HAP-1 (cell line): ENCODE measurements around the gene ZNF567.
"Not testable (repeated sequence)": the region's sequence is repeated elsewhere in the genome, so short reads cannot be mapped to it uniquely, and the experiment has no call there.

Experiments used
- DNase-seq, 2 experiments: peaks; one replicate each; pipeline ENCODE4 v3.0.0-alpha.2; 2016 to 2020; ENCODE audit warnings: low spot score in 2 of 2
- H3K27me3 ChIP-seq: fragments of 250-450 bp; sonication (Bioruptor Pico); 2 replicates; pipeline ENCODE4 v1.5.1; 2020; ENCODE audit warnings: low read depth, mild to moderate bottlenecking, moderate library complexity
- H3K36me3 ChIP-seq: fragments of 250-450 bp; sonication (Bioruptor Pico); replicated peaks from 2 replicates; pipeline ENCODE4 v1.5.1; 2020; ENCODE audit warnings: mild to moderate bottlenecking
- H3K4me1 ChIP-seq: fragments of 250-450 bp; sonication (Bioruptor Pico); 2 replicates; pipeline ENCODE4 v1.5.1; 2020; ENCODE audit warnings: mild to moderate bottlenecking
- H3K4me3 ChIP-seq: fragments of 250-450 bp; sonication (Bioruptor Pico); 2 replicates; pipeline ENCODE4 v1.5.1; 2020; ENCODE audit warnings: mild to moderate bottlenecking, moderate library complexity
- H3K9me3 ChIP-seq: fragments of 250-450 bp; sonication (Bioruptor Pico); 2 replicates; pipeline ENCODE4 v1.5.1; 2020; ENCODE audit warnings: mild to moderate bottlenecking, moderate library complexity
- in situ Hi-C: fragments of 300-500 bp; cut with MboI; formaldehyde crosslinking; loops from 3 replicates; pipeline ENCODE4 v1.14.3; 2020; ENCODE audit warnings: low sequenced_read_pairs, inconsistent platforms, mixed read lengths

The ZNF567 gene

DNA sequence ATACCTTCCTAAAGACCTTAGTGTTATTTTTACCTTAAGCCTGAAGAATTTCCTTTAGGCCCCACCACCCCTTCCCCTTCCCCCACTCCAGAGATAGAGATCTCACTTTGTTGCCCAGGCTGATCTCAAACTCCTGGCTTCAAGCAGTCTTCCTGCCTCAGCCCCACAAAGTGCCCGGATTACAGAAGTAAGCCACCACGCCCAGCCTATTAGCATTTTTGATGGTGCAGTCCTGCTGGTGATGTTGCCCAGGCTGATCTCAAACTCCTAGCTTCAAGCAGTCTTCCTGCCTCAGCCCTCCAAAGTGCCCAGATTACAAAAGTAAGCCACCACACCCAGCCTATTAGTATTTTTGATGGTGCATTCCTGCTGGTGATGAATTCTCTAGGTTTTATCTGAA, 22.0 kb downstream of the ZNF567 start:
- Histone ChIP-seq H3K9me3 (peaks cover 18% of the 10 kb centered on the region), H3K27me3 (no peaks in the 10 kb centered on the region), H3K36me3 (peaks cover 25% of the 10 kb centered on the region), H3K4me3 (no peak overlapping the region), H3K4me1 (no peaks in the 10 kb centered on the region)
- in situ Hi-C loops: no loop called here
- DNase-seq: no peak

DNA sequence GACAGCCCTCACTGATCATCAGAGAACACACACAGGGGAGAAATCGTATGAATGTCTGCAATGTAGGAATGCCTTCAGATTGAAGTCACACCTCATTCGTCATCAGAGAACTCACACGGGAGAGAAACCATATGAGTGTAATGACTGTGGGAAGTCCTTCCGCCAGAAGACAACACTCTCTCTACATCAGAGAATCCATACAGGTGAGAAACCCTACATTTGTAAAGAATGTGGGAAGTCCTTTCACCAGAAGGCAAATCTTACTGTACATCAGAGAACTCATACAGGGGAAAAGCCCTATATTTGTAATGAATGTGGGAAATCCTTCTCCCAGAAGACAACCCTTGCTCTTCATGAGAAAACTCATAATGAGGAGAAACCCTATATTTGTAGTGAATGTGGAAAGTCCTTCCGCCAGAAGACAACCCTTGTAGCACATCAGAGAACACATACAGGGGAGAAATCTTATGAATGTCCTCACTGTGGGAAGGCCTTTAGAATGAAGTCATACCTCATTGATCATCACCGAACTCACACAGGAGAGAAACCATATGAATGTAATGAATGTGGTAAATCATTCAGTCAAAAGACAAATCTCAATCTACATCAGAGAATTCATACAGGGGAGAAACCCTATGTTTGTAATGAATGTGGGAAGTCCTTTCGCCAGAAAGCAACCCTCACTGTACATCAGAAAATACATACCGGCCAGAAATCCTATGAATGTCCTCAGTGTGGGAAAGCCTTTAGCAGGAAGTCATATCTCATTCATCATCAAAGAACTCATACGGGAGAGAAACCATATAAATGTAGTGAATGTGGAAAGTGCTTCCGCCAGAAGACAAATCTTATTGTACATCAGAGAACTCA, 32.5 kb downstream of the ZNF567 start:
- DNase-seq: no peak
- in situ Hi-C loops: no loop called here
- Histone ChIP-seq H3K4me1 (no peaks in the 10 kb centered on the region), H3K27me3 (no peaks in the 10 kb centered on the region), H3K4me3 (no peak overlapping the region), H3K9me3 (peaks cover 42% of the 10 kb centered on the region), H3K36me3 (peaks cover 45% of the 10 kb centered on the region)

DNA sequence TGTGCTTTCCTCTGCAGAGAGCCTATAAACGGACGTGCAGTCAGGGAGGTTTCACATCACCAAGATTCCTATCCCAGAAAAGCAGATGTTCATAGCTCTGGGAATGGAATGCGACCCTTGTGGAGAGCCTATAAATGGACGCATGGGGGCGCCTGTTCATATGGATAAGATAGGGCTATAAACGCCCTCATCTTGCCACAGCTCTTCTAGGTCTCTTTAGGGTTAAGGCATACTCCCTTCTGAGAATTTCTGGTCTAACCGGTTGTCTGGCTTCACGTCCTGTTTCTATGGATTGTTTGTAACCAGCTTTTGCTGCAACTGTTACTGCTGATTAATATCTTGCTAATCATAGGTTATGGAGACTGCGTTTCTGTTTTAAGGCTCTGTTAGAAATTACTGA, 48.8 kb downstream of the ZNF567 start:
- H3K36me3 ChIP-seq, H3K4me3 ChIP-seq, in situ Hi-C loops, H3K27me3 ChIP-seq, H3K9me3 ChIP-seq, DNase-seq, H3K4me1 ChIP-seq: not testable (repeated sequence)

DNA sequence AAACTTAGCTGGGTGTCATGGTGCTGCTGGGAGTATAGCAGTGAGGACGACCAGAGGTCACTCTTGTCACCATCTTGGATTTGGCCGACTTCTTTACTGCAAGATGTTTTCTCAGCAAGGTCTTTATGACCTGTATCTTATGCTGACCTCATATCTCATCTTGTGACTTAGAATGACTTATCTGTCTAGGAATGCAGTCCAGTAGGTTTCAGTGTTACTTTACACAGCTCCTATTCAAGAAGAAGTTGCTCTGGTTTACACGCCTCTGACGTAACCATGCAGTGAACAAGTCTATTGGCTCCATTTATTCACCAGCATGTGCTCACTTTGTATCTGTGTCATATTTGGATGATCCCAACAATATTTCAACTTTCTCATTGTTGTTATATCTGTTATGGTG, 58.5 kb downstream of the ZNF567 start:
- H3K4me1 ChIP-seq: no peaks in the 10 kb centered on the region
- in situ Hi-C loops: no loop called here
- peaks cover 36% of the 10 kb centered on the region for H3K36me3 ChIP-seq
- no peak for DNase-seq
- no peaks in the 10 kb centered on the region for H3K27me3 ChIP-seq
- H3K4me3 ChIP-seq: no peak overlapping the region
- H3K9me3 ChIP-seq: peaks cover 31% of the 10 kb centered on the region

DNA sequence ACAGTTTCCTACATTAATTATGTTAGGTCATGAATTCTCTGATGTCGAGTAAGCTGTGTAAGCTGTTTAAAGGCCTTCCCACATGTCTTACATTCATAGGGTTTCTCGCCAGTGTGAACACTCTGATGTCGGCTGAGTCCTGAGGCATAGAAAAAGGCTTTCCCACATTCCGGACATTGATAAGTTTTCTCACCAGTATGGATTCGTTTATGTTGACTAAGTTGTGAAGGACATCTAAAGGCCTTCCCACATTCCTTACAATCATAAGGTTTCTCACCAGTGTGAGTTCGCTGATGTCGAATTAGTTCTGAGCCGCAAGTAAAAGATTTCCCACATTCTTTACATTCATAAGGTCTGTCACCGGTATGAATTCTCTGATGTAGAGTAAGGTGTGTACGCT, 60.3 kb downstream of the ZNF567 start:
- no peak for DNase-seq
- H3K36me3 ChIP-seq: peaks cover 51% of the 10 kb centered on the region
- no peaks in the 10 kb centered on the region for H3K4me1 ChIP-seq
- in situ Hi-C loops: no loop called here
- peaks cover 38% of the 10 kb centered on the region for H3K9me3 ChIP-seq
- H3K27me3 ChIP-seq: no peaks in the 10 kb centered on the region
- H3K4me3 ChIP-seq: no peak overlapping the region

DNA sequence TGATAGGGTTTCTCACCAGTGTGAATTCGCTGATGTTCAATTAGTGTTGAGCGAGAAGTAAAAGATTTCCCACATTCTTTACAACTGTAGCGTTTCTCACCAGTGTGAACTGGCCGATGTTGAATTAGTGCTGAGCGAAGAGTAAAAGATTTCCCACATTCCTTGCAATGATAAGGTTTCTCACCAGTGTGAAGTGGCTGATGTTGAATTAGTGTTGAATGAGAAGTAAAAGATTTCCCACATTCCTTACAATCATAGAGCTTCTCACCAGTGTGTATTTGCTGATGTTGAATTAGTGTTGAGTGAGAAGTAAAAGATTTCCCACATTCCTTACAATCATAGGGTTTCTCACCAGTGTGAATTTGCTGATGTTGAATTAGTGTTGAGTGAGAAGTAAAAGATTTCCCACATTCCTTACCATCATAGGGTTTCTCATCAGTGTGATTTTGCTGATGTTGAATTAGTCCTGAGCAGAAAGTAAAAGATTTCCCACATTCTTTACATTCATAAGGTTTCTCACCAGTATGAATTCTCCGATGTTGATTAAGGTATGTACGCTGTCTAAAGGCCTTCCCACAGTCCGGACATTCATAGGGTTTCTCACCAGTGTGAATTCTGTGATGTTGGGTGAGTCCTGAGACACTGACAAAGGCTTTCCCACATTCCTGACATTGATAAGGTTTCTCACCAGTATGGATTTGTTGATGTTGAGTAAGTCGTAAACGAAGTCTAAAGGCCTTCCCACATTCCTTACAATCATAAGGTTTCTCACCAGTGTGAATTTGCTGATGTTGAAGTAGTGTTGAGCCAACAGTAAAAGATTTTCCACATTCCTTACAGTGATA, 61.2 kb downstream of the ZNF567 start:
- no peak for DNase-seq
- peaks cover 38% of the 10 kb centered on the region for H3K9me3 ChIP-seq
- H3K36me3 ChIP-seq: peaks cover 52% of the 10 kb centered on the region
- H3K27me3 ChIP-seq: no peaks in the 10 kb centered on the region
- H3K4me3 ChIP-seq: no peak overlapping the region
- in situ Hi-C loops: no loop called here
- no peaks in the 10 kb centered on the region for H3K4me1 ChIP-seq

DNA sequence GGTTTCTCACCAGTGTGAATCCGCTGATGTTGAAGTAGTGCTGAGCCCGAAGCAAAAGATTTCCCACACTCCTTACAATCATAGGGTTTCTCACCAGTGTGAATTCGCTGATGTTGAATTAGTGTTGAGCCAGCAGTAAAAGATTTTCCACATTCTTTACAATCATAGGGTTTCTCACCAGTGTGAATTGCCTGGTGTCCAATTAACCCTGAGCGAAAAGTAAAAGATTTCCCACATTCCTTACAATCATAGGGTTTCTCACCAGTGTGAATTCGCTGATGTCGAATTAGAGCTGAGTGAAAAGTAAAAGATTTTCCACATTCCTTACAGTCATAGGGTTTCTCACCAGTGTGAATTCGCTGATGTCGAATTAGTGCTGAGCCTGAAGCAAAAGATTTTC, 62.2 kb downstream of the ZNF567 start:
- H3K9me3 ChIP-seq: peaks cover 39% of the 10 kb centered on the region
- peaks cover 52% of the 10 kb centered on the region for H3K36me3 ChIP-seq
- in situ Hi-C loops: not testable (repeated sequence)

DNA sequence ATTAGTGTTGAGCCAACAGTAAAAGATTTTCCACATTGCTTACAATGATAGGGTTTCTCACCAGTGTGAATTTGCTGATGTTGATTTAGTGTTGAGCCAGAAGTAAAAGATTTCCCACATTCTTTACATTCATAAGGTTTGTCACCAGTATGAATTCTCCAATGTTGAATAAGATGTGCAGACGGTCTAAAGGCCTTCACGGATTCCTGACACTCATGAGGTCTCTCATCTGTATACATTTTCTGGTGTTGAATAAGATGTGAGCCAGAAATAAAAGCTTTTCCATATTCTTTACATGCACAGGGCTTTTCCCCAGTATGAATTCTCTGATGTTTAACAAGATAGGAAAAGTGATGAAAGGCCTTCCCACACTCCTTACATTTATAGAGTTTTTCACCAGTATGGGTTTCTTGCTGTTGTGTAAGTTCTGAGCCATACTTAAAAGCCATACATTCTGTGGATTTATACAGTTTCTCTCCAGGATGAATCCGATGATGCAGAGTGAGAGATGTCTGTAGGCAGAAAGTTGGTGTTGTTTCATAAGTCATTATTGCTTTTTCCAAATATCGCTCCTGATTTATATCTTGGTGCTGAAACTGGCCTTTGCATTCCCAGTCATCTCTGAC, 62.8 kb downstream of the ZNF567 start:
- no peak for DNase-seq
- peaks cover 55% of the 10 kb centered on the region for H3K36me3 ChIP-seq
- in situ Hi-C loops: no loop called here
- H3K4me3 ChIP-seq: no peak overlapping the region
- no peaks in the 10 kb centered on the region for H3K27me3 ChIP-seq
- peaks cover 41% of the 10 kb centered on the region for H3K9me3 ChIP-seq
- no peaks in the 10 kb centered on the region for H3K4me1 ChIP-seq

More for the DNA sequence above, 62.2 kb downstream of the ZNF567 start:
- not testable (repeated sequence) for H3K27me3 ChIP-seq, H3K4me1 ChIP-seq, DNase-seq, H3K4me3 ChIP-seq
